Stromal cell of bone marrow (primary cell): Measurements from ENCODE around the gene PAN2.
A peak's percentile ranks its signal among the peaks of the same experiment; 100 is the strongest.

Experiments used
- DNase-seq: peaks from one replicate; pipeline ENCODE4 v3.0.0-alpha.2; 2012; ENCODE audit warnings: low read depth

The PAN2 gene

DNA sequence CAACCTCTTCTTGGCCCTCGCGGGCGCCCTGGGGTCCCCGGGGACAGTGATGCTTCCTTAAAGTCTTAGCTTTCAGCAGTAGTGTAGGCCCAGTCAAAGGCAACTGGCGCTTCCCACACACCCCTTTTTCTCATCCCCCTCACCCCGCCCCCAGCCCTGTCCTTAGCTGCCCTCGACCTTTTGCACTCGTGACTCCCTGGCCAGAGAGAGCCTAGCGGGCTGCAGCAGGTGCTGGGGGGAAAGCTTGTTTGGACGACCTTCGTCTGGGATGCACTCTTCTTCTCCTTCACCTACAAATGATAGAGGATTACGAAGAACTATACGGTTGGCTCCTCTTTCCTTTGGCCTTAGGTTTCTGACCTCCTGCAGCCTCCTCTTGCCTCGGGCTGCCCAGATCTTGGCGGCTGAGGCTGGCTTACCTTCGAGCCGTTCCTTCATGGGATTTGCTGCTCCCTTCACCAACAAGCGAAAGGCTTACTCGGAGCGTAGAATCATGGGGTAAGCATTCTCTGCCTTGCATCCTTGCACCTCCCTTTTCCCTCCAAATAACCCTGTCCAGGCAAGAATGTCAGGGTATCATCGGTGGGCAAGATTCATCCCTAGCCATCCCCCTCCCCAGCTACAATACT lies 66.2 kb downstream of the PAN2 start:
- peak; percentile 18 for DNase-seq

DNA sequence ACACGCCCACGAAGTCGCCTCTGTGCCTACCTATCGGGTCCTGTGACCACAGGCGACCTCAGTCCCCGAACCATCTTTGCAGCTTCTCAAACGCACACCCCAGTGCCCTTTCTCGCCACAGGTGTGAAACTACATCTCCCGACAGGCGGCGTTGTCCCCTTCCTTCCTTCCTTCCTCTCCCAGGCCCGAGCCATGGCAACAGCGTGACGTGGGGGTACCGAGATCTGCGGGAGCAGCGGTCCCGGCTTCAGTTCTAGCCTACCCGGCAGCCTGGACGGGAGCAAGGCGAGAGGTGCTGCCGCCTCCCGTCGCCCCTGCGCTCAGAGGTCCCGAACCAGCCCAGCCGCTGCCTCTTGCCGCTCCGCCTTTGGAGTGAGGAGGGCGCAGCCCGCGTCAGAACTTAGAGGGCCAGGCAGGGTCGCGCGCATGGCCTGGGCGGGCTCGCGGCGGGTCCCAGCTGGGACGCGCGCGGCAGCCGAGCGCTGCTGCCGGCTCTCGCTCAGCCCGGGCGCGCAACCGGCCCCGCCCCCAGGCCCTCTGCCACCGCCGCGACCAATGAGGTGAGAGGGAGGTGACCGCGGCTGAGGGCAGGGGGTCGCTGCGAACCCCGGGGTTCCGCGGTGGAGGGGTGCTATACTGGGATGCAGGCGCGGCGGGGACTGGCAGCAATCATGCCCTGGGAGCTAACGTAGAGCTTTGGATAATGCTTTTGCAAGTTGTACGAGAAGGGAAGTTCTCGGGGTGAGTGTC lies 66.9 kb downstream of the PAN2 start, which contains the start of gene COQ10A:
Gene COQ10A, plus strand, starts transcription at position 250 of the 750 bp plus-strand sequence. Its CDS starts 177 bp downstream, at position 427.
- peak; percentile 80 for DNase-seq
